Measurements from ENCODE around the gene SPIN1. TPM values are rescaled to one million over a fixed set of nuclear protein-coding genes. Genes with fewer than 3 reads are reported as not detected.

The SPIN1 gene
- total RNA-seq, 1 experiment from 2014 or later: 46.2 TPM

DNA sequence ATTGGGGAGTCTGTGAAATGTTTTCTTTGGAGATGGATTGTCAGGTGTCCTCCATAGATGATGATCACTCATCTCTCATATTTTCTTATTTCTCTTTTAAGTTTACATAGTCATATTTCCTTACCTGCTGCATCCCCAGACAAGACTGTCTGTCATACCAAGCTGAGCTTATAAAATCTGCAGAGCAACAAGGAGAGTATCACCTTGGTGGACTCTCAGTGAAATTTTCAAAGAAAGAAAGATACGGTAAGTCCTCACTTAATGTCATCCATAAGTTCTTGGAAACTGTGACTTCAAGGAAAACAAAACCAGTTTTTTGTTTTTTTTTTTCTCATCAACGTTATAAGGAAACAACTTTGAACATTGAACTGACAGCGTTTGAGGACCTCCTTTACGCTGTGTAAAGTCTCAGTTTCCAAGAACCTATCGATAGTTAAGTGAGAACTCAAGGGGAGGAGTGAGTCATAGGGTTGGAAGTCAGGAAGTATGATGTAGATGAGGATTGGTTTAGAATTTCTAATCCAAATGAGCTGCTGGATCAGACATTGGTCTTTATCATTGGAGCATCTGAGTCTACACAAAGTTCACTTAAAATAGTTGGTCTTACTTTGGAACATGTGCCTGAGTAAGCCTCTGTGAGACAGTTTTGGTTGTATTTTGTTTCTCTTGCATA lies 45.5 kb downstream of the SPIN1 start:
- H3K27ac ChIP-seq (ENCODE audit: low read length): no peak overlapping the region
- H3K9me2 ChIP-seq (replicated peaks; ENCODE audit: low read length): no peaks in the 10 kb centered on the region
- BruUV-seq (replicated peaks): no TSS peak
- H3F3A ChIP-seq (ENCODE audit: low read length, unreplicated experiment): no peaks in the 10 kb centered on the region
- ChIA-PET POLR2A (ENCODE audit: unreplicated experiment) (interaction anchor here (0.7 kb wide), 2 partner anchors 351 to 537 kb away, joined by 3 to 4 read pairs; no protein-coding TSS in a partner anchor), CTCF (no interaction called here)
- no peak overlapping the region for H2AFZ ChIP-seq (ENCODE audit: low read length)
- DNase-seq (peak; percentile 44), ATAC-seq (no peak; the same call in 1 of the 2 replicates)
- TF ChIP-seq, protein P1, sequence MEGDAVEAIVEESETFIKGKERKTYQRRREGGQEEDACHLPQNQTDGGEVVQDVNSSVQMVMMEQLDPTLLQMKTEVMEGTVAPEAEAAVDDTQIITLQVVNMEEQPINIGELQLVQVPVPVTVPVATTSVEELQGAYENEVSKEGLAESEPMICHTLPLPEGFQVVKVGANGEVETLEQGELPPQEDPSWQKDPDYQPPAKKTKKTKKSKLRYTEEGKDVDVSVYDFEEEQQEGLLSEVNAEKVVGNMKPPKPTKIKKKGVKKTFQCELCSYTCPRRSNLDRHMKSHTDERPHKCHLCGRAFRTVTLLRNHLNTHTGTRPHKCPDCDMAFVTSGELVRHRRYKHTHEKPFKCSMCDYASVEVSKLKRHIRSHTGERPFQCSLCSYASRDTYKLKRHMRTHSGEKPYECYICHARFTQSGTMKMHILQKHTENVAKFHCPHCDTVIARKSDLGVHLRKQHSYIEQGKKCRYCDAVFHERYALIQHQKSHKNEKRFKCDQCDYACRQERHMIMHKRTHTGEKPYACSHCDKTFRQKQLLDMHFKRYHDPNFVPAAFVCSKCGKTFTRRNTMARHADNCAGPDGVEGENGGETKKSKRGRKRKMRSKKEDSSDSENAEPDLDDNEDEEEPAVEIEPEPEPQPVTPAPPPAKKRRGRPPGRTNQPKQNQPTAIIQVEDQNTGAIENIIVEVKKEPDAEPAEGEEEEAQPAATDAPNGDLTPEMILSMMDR (conservative IDR thresholded peaks at IDR 0.05; ENCODE audit: low read depth, low read length): no peak
- TF ChIP-seq EZH2 (IDR thresholded peaks at IDR 0.05; ENCODE audit: low read length, unreplicated experiment): no peak
- TF ChIP-seq EZH2phosphoT487 (IDR thresholded peaks at IDR 0.05; ENCODE audit: borderline replicate concordance, low read length): no peak
- peaks cover 12% of the 10 kb centered on the region for H3K36me3 ChIP-seq (ENCODE audit: low read depth, low read length)
- H3K4me1 ChIP-seq (ENCODE audit: insufficient read depth, low read length): peaks cover 8% of the 10 kb centered on the region; the same call in 1 of the 2 replicates
- intact Hi-C loops (cut with micrococcal nuclease): no loop called here
- peaks cover 65% of the 10 kb centered on the region for H3K79me2 ChIP-seq (ENCODE audit: low read length)
- H3K27me3 ChIP-seq (ENCODE audit: low read length): no peaks in the 10 kb centered on the region
- no peaks in the 10 kb centered on the region for H4K20me1 ChIP-seq (ENCODE audit: low read length)
- no peak overlapping the region for H3K4me2 ChIP-seq (ENCODE audit: low read length)
- no peak overlapping the region for H3K9ac ChIP-seq (ENCODE audit: low read length)
- no peak overlapping the region for H3K4me3 ChIP-seq (ENCODE audit: low read length)
- no peaks in the 10 kb centered on the region for H3K9me3 ChIP-seq (ENCODE audit: low read length)

- Histone ChIP-seq H3K27ac (ENCODE audit: low read length) (no peak overlapping the region), H3K27me3 (ENCODE audit: low read length) (no peaks in the 10 kb centered on the region), H3K4me3 (ENCODE audit: low read length) (no peak overlapping the region), H2AFZ (ENCODE audit: low read length) (no peak overlapping the region), H3K9me3 (ENCODE audit: low read length) (no peaks in the 10 kb centered on the region), H3K9ac (ENCODE audit: low read length) (no peak overlapping the region), H3F3A (ENCODE audit: low read length, unreplicated experiment) (no peaks in the 10 kb centered on the region), H3K4me1 (ENCODE audit: insufficient read depth, low read length) (peaks cover 8% of the 10 kb centered on the region; the same call in 1 of the 2 replicates), H4K20me1 (ENCODE audit: low read length) (no peaks in the 10 kb centered on the region), H3K36me3 (ENCODE audit: low read depth, low read length) (peaks cover 12% of the 10 kb centered on the region), H3K4me2 (ENCODE audit: low read length) (no peak overlapping the region), H3K9me2 (replicated peaks; ENCODE audit: low read length) (no peaks in the 10 kb centered on the region), H3K79me2 (ENCODE audit: low read length) (peaks cover 61% of the 10 kb centered on the region)
- DNase-seq (no peak), ATAC-seq (no peak)
- BruUV-seq (replicated peaks): no TSS peak
- CTCF ChIA-PET: no interaction called here
- intact Hi-C loops (cut with micrococcal nuclease): no loop called here
- POLR2A ChIA-PET (ENCODE audit: unreplicated experiment): no interaction called here
- TF ChIP-seq, protein P1 (conservative IDR thresholded peaks at IDR 0.05; ENCODE audit: low read depth, low read length): no peak
- TF ChIP-seq EZH2 (IDR thresholded peaks at IDR 0.05; ENCODE audit: low read length, unreplicated experiment) (no peak), EZH2phosphoT487 (IDR thresholded peaks at IDR 0.05; ENCODE audit: borderline replicate concordance, low read length) (no peak)
These were observed 47.1 kb downstream of the SPIN1 start for GRCh38 chr9:88435336-88435735.

DNA sequence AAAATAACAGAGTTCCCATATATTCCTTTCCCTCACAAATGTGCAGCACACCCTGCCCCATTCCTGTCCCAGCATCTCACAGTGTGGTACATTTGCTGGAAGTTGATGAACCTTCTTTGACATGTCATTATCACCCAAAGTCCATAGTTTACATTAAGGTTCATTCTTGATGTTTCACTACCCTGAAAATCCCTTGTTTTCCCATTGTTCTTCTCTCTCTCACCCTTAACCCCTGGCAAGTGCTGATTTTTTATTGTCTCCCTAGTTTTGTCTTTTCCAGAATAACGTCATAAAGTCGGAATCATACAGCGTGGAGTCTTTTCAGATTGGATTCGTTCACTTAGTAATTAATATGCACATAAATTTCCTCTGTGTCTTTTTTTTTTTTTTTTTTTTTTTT lies 48.1 kb downstream of the SPIN1 start:
- H3K79me2 ChIP-seq (ENCODE audit: low read length): peaks cover 71% of the 10 kb centered on the region
- CTCF ChIA-PET: no interaction called here
- no peak for DNase-seq

More for the DNA sequence above, 48.1 kb downstream of the SPIN1 start:
- H3K9me2 ChIP-seq (replicated peaks; ENCODE audit: low read length): no peaks in the 10 kb centered on the region
- POLR2A ChIA-PET (ENCODE audit: unreplicated experiment): no interaction called here
- no peaks in the 10 kb centered on the region for H3K27me3 ChIP-seq (ENCODE audit: low read length)
- H3K4me3 ChIP-seq (ENCODE audit: low read length): no peak overlapping the region
- no TSS peak for BruUV-seq (replicated peaks)
- no peak overlapping the region for H3K4me2 ChIP-seq (ENCODE audit: low read length)
- peaks cover 12% of the 10 kb centered on the region for H3K36me3 ChIP-seq (ENCODE audit: low read depth, low read length)
- no peaks in the 10 kb centered on the region for H4K20me1 ChIP-seq (ENCODE audit: low read length)
- ATAC-seq: no peak
- H3K9me3 ChIP-seq (ENCODE audit: low read length): no peaks in the 10 kb centered on the region
- TF ChIP-seq EZH2 (IDR thresholded peaks at IDR 0.05; ENCODE audit: low read length, unreplicated experiment) (no peak), EZH2phosphoT487 (IDR thresholded peaks at IDR 0.05; ENCODE audit: borderline replicate concordance, low read length) (no peak)
- TF ChIP-seq, protein P1 (conservative IDR thresholded peaks at IDR 0.05; ENCODE audit: low read depth, low read length): no peak
- no peak overlapping the region for H3K9ac ChIP-seq (ENCODE audit: low read length)
- H3K27ac ChIP-seq (ENCODE audit: low read length): no peak overlapping the region
- no peaks in the 10 kb centered on the region for H3F3A ChIP-seq (ENCODE audit: low read length, unreplicated experiment)
- H2AFZ ChIP-seq (ENCODE audit: low read length): no peak overlapping the region
- intact Hi-C loops (cut with micrococcal nuclease): no loop called here
- peaks cover 8% of the 10 kb centered on the region; the same call in 1 of the 2 replicates for H3K4me1 ChIP-seq (ENCODE audit: insufficient read depth, low read length)
